Trophoblast cell (in vitro differentiated cells and primary cell): ENCODE results near the gene NCAPD3.

ENCODE experiments used
- DNase-seq, 2 donors: peaks; one replicate each; pipeline ENCODE4 v3.0.0-alpha.2; 2016
- H2AFZ ChIP-seq: 2 replicates; pipeline ENCODE4 v1.6.1; 2013; ENCODE audit warnings: low read length, moderate library complexity, mild to moderate bottlenecking; ENCODE audit not compliant: insufficient read depth, poor library complexity
- H2AK5ac ChIP-seq: 2 replicates; pipeline ENCODE4 v1.6.1; 2013; ENCODE audit warnings: mild to moderate bottlenecking, low read length
- H2BK120ac ChIP-seq: 2 replicates; pipeline ENCODE4 v1.6.1; 2013; ENCODE audit warnings: low read length, mild to moderate bottlenecking, moderate library complexity; ENCODE audit not compliant: insufficient read depth, poor library complexity
- H2BK12ac ChIP-seq: 2 replicates; pipeline ENCODE4 v1.6.1; 2013; ENCODE audit warnings: mild to moderate bottlenecking, low read length, moderate library complexity
- H2BK5ac ChIP-seq: 2 replicates; pipeline ENCODE4 v1.6.1; 2013; ENCODE audit warnings: low read length, low read depth, moderate library complexity, mild to moderate bottlenecking; ENCODE audit not compliant: poor library complexity
- H3K14ac ChIP-seq: 2 replicates; pipeline ENCODE4 v1.6.1; 2013; ENCODE audit warnings: mild to moderate bottlenecking, low read length
- H3K18ac ChIP-seq: 2 replicates; pipeline ENCODE4 v1.6.1; 2013; ENCODE audit warnings: mild to moderate bottlenecking, low read length
- H3K23ac ChIP-seq: 2 replicates; pipeline ENCODE4 v1.6.1; 2013; ENCODE audit warnings: low read length
- H3K27ac ChIP-seq: 2 replicates; pipeline ENCODE4 v1.5.1; 2013; ENCODE audit warnings: low read depth, mild to moderate bottlenecking, inconsistent platforms, low read length, moderate library complexity
- H3K27me3 ChIP-seq: 2 replicates; pipeline ENCODE4 v1.6.1; 2013; ENCODE audit warnings: inconsistent platforms, mild to moderate bottlenecking, low read length, moderate library complexity; ENCODE audit not compliant: insufficient read depth
- H3K36me3 ChIP-seq, 2 experiments: 1 replicate in 1 of 2; 2 replicates in 1 of 2; pipeline ENCODE4 v1.6.1; 2013; ENCODE audit warnings: low read length in 2 of 2, mild to moderate bottlenecking in 2 of 2, moderate library complexity in 1 of 2; ENCODE audit not compliant: insufficient read depth in 2 of 2, control insufficient read depth in 1 of 2
- H3K4ac ChIP-seq: 2 replicates; pipeline ENCODE4 v1.6.1; 2013; ENCODE audit warnings: low read depth, mild to moderate bottlenecking, low read length, moderate library complexity
- H3K4me1 ChIP-seq, 2 experiments: 1 replicate in 1 of 2; 2 replicates in 1 of 2; pipeline ENCODE4 v1.6.1; 2013; ENCODE audit warnings: low read length in 2 of 2, mild to moderate bottlenecking in 2 of 2, moderate library complexity in 1 of 2; ENCODE audit not compliant: insufficient read depth in 2 of 2, control insufficient read depth in 1 of 2
- H3K4me2 ChIP-seq: 2 replicates; pipeline ENCODE4 v1.6.1; 2013; ENCODE audit warnings: inconsistent platforms, mild to moderate bottlenecking, low read length, moderate library complexity
- H3K4me3 ChIP-seq: 2 replicates; pipeline ENCODE4 v1.5.1; 2013; ENCODE audit warnings: mild to moderate bottlenecking, low read depth, low read length, inconsistent platforms
- H3K79me1 ChIP-seq: one replicate; pipeline ENCODE4 v1.6.1; 2013; ENCODE audit warnings: low read length
- H3K79me2 ChIP-seq: 2 replicates; pipeline ENCODE4 v1.6.1; 2013; ENCODE audit warnings: low read length, mild to moderate bottlenecking; ENCODE audit not compliant: control insufficient read depth, insufficient read depth, poor library complexity
- H3K9ac ChIP-seq: 2 replicates; pipeline ENCODE4 v1.6.1; 2013; ENCODE audit warnings: mild to moderate bottlenecking, low read length
- H3K9me3 ChIP-seq: 2 replicates; pipeline ENCODE4 v1.6.1; 2013; ENCODE audit warnings: low read depth, mild to moderate bottlenecking, control low read depth, inconsistent platforms, low read length; ENCODE audit not compliant: insufficient read depth
- H4K12ac ChIP-seq: 2 replicates; pipeline ENCODE4 v1.6.1; 2013; ENCODE audit warnings: low read depth, mild to moderate bottlenecking, low read length, moderate library complexity
- H4K8ac ChIP-seq: 2 replicates; pipeline ENCODE4 v1.6.1; 2013; ENCODE audit warnings: low read depth, mild to moderate bottlenecking, low read length, moderate library complexity
- H4K91ac ChIP-seq: one replicate; pipeline ENCODE4 v1.6.1; 2013; ENCODE audit warnings: low read depth, mild to moderate bottlenecking, low read length, moderate library complexity
- WGBS: extraction: QIAGEN DNeasy Blood & Tissue Kit; methylation state at CpG from one replicate; pipeline ENCODE4 v1.1.7; 2013; ENCODE audit warnings: missing lambda C conversion rate; ENCODE audit not compliant: insufficient read length, insufficient coverage; ENCODE audit errors: extremely low coverage; 5-methylcytosine and 5-hydroxymethylcytosine counted together

The NCAPD3 gene

DNA sequence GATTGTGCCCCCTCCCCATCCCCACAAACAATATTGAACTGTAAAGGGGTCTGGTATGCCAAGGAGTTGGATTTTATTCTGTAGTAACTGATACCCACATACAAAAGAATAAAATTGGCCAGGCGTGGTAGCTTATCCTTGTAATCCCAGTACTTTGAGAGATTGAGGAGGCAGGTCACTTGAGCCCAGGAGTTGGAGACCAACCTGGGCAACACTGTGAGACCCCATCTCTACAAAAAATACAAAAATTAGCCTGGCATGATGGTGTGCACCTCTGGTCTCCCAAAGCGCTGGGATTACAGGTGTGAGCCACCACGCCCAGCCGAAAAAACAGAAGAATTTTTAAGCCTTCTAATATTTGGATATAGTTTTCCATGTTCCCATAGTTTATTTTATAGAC, 48.2 kb upstream of the NCAPD3 start:
- Histone ChIP-seq H3K9me3 (peaks cover 6% of the 10 kb centered on the region), H3K23ac (no peak overlapping the region), H3K4me3 (no peak overlapping the region), H3K79me1 (no peaks in the 10 kb centered on the region), H2AFZ (no peak overlapping the region), H3K36me3 (no peaks in the 10 kb centered on the region), H2AK5ac (no peak overlapping the region), H3K4me2 (no peak overlapping the region), H2BK5ac (no peak overlapping the region), H3K27ac (no peak overlapping the region), H2BK12ac (no peak overlapping the region), H3K14ac (no peak overlapping the region), H3K4ac (no peak overlapping the region), H3K9ac (no peak overlapping the region), H4K91ac (no peak overlapping the region), H2BK120ac (no peak overlapping the region), H4K12ac (no peak overlapping the region), H3K4me1 (peaks cover 7 to 19% of the 10 kb centered on the region in 2 experiments), H3K79me2 (no peaks in the 10 kb centered on the region), H3K18ac (no peak overlapping the region), H3K27me3 (peaks cover 21% of the 10 kb centered on the region), H4K8ac (no peak overlapping the region)
- no CpG with 5 or more reads among the region's 4 CpGs for WGBS
- no peak for DNase-seq

DNA sequence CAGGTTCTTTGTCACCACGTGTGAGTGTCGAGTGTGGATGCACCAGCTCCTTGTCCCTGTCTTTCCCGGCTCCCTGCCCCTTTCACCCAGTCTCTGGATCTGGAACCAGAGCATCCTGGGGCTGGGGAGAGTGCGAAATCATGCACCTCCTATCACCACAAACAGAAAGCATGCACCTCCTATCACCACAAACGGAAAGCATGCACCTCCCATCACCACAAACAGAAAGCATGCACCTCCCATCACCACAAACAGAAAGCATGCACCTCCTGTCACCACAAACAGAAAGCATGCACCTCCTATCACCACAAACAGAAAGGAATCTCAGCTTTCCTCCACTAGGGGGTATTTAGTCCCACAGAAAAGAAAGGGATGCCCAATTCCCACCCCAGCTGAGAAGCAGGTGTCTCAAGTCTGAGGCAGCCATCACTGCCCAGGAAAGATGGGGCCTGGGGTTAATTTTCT, 46.5 kb upstream of the NCAPD3 start:
- H3K9ac ChIP-seq: no peak overlapping the region

DNA sequence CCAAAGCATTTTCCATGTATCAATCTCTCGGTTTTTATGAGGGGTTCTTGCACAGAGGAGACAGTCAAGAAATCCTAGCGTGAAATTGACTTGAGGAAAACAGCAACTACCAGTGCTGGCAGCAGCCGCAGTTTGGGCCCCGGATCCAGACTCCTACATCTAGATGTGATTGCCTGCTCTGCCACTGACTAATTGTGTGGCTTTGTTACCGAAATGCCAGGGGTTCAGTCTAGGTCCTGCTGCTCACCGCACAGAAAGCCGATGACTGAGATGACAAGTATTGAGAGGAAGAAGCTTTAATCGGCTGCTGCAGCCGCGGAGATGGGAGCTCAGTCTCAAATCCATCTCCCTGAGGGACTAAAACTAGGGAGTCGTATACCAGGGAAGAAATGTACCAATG, 44.2 kb upstream of the NCAPD3 start:
- Histone ChIP-seq H2BK5ac (no peak overlapping the region), H3K79me1 (no peaks in the 10 kb centered on the region), H4K12ac (no peak overlapping the region), H2BK120ac (no peak overlapping the region), H3K79me2 (no peaks in the 10 kb centered on the region), H3K9ac (no peak overlapping the region), H2AFZ (no peak overlapping the region), H2BK12ac (no peak overlapping the region), H3K27me3 (peaks cover 2% of the 10 kb centered on the region), H3K9me3 (no peaks in the 10 kb centered on the region), H3K27ac (no peak overlapping the region), H4K91ac (no peak overlapping the region), H3K36me3 (peaks cover 3% of the 10 kb centered on the region in 2 experiments), H4K8ac (no peak overlapping the region), H3K14ac (no peak overlapping the region), H3K4me2 (no peak overlapping the region), H3K23ac (no peak overlapping the region), H3K4me1 (peaks cover 2 to 5% of the 10 kb centered on the region in 2 experiments), H3K18ac (no peak overlapping the region), H2AK5ac (no peak overlapping the region), H3K4ac (no peak overlapping the region), H3K4me3 (no peak overlapping the region)
- DNase-seq: no peak
- no CpG with 5 or more reads among the region's 11 CpGs for WGBS

More for the DNA sequence above, 46.5 kb upstream of the NCAPD3 start:
- H3K4me3 ChIP-seq: no peak overlapping the region
- H3K14ac ChIP-seq: no peak overlapping the region
- H3K23ac ChIP-seq: no peak overlapping the region
- H4K8ac ChIP-seq: no peak overlapping the region
- no peak overlapping the region for H2BK120ac ChIP-seq
- no peak overlapping the region for H4K91ac ChIP-seq
- H3K27me3 ChIP-seq: peaks cover 4% of the 10 kb centered on the region
- no peak overlapping the region for H2BK12ac ChIP-seq
- no peak overlapping the region for H2AFZ ChIP-seq
- no peaks in the 10 kb centered on the region for H3K79me2 ChIP-seq
- no peak overlapping the region for H3K18ac ChIP-seq
- H3K4me2 ChIP-seq: no peak overlapping the region
- H4K12ac ChIP-seq: no peak overlapping the region
- no peak overlapping the region for H2BK5ac ChIP-seq
- no peaks in the 10 kb centered on the region for H3K36me3 ChIP-seq
- H3K27ac ChIP-seq: no peak overlapping the region
- H3K9me3 ChIP-seq: no peaks in the 10 kb centered on the region
- H3K79me1 ChIP-seq: no peaks in the 10 kb centered on the region
- no CpG with 5 or more reads among the region's 5 CpGs for WGBS
- DNase-seq: no peak
- no peak overlapping the region for H2AK5ac ChIP-seq
- peaks cover 2 to 5% of the 10 kb centered on the region in 2 experiments for H3K4me1 ChIP-seq
- no peak overlapping the region for H3K4ac ChIP-seq

DNA sequence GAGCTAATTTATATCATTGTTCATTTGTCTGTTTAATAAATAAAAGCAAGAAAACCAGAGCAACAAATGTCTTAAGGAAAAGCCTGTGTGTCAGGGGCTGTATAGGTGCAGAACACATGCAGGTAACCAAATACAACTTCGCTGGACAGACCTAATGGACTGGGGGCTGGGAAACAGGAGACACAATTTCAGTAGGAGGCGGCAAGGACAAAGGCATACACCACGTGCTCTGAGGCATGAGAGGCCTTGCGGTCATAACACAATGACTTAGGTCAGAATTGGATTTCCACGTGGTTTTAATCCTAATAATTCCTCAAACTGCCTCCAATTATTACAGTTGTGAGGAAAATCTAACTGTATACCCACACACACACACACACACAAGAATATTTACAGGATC, 43.7 kb upstream of the NCAPD3 start:
- Histone ChIP-seq H2AK5ac (no peak overlapping the region), H3K4me3 (no peak overlapping the region), H3K23ac (no peak overlapping the region), H3K36me3 (peaks cover 4 to 6% of the 10 kb centered on the region in 2 experiments), H4K91ac (no peak overlapping the region), H3K27me3 (no peaks in the 10 kb centered on the region), H2BK120ac (no peak overlapping the region), H3K4me2 (no peak overlapping the region), H3K4me1 (peaks cover 2 to 5% of the 10 kb centered on the region in 2 experiments), H3K79me2 (no peaks in the 10 kb centered on the region), H3K4ac (no peak overlapping the region), H3K27ac (no peak overlapping the region), H3K14ac (no peak overlapping the region), H2AFZ (no peak overlapping the region), H4K8ac (no peak overlapping the region), H3K9me3 (no peaks in the 10 kb centered on the region), H3K18ac (no peak overlapping the region), H2BK5ac (no peak overlapping the region), H3K9ac (no peak overlapping the region), H4K12ac (no peak overlapping the region), H3K79me1 (no peaks in the 10 kb centered on the region), H2BK12ac (no peak overlapping the region)
- DNase-seq: peak in 1 of 2 donors; percentile 27
- WGBS: no CpG with 5 or more reads among the region's 5 CpGs
